NCI-H1048 (cell line): ENCODE data around the gene TRPC4.
"Not testable (repeated sequence)": the region's sequence is repeated elsewhere in the genome, so short reads cannot be mapped to it uniquely, and the experiment has no call there.

Experiments used
- DNase-seq: peaks from one replicate; lab custom pipeline; 2025; lab: John Stamatoyannopoulos, UW

The TRPC4 gene

GRCh38 chr13:37816276-37816675 is 53.3 kb downstream of the TRPC4 start:
- no peak for DNase-seq

GRCh38 chr13:37811441-37811840 is 58.1 kb downstream of the TRPC4 start:
- DNase-seq = no peak

- DNase-seq = no peak
These were observed 62.9 kb downstream of the TRPC4 start for GRCh38 chr13:37806666-37807065.

GRCh38 chr13:37797631-37798030 is 71.9 kb downstream of the TRPC4 start:
- no peak for DNase-seq

- not testable (repeated sequence) for DNase-seq
These were observed 72.8 kb downstream of the TRPC4 start for GRCh38 chr13:37796795-37797194.

GRCh38 chr13:37795326-37795725 is 74.2 kb downstream of the TRPC4 start:
- DNase-seq = no peak

GRCh38 chr13:37791699-37792098 is 77.9 kb downstream of the TRPC4 start:
- DNase-seq = no peak

- DNase-seq = no peak
These were observed 81.2 kb downstream of the TRPC4 start for GRCh38 chr13:37788346-37788745.

- DNase-seq = no peak
These were observed 91.9 kb downstream of the TRPC4 start for GRCh38 chr13:37777676-37778075.

GRCh38 chr13:37775871-37776270 is 93.7 kb downstream of the TRPC4 start:
- no peak for DNase-seq

GRCh38 chr13:37772644-37773043 is 96.9 kb downstream of the TRPC4 start:
- no peak for DNase-seq

GRCh38 chr13:37769545-37769944 is 100.0 kb downstream of the TRPC4 start:
- DNase-seq = no peak

GRCh38 chr13:37769078-37769477 is 100.5 kb downstream of the TRPC4 start:
- no peak for DNase-seq

- DNase-seq = no peak
These were observed 103.1 kb downstream of the TRPC4 start for GRCh38 chr13:37766502-37766901.

- DNase-seq = no peak
These were observed 114.2 kb downstream of the TRPC4 start for GRCh38 chr13:37755349-37755748.

GRCh38 chr13:37753776-37754175 is 115.8 kb downstream of the TRPC4 start:
- DNase-seq = no peak

- no peak for DNase-seq
These were observed 117.4 kb downstream of the TRPC4 start for GRCh38 chr13:37752146-37752545.

- no peak for DNase-seq
These were observed 118.5 kb downstream of the TRPC4 start for GRCh38 chr13:37751025-37751424.

GRCh38 chr13:37748913-37749312 is 120.7 kb downstream of the TRPC4 start:
- DNase-seq = no peak

- no peak for DNase-seq
These were observed 122.4 kb downstream of the TRPC4 start for GRCh38 chr13:37747071-37747612.

- no peak for DNase-seq
These were observed 128.0 kb downstream of the TRPC4 start for GRCh38 chr13:37741536-37741935.

- DNase-seq = no peak
These were observed 133.5 kb downstream of the TRPC4 start for GRCh38 chr13:37736045-37736444.

GRCh38 chr13:37735293-37735692 is 134.3 kb downstream of the TRPC4 start:
- no peak for DNase-seq

GRCh38 chr13:37729876-37730275 is 139.7 kb downstream of the TRPC4 start:
- no peak for DNase-seq
